HG02885 (cell line): ENCODE data around the gene ZNF738.
"Not testable (repeated sequence)": the region's sequence is repeated elsewhere in the genome, so short reads cannot be mapped to it uniquely, and the experiment has no call there.

Source experiments
- ATAC-seq: cut with Tn5 transposase; IDR thresholded peaks from one replicate; pipeline ENCODE4 v1.9.1; 2021; ENCODE audit warnings: mild to moderate bottlenecking; ENCODE audit not compliant: unreplicated experiment, poor library complexity

ZNF738 gene

DNA sequence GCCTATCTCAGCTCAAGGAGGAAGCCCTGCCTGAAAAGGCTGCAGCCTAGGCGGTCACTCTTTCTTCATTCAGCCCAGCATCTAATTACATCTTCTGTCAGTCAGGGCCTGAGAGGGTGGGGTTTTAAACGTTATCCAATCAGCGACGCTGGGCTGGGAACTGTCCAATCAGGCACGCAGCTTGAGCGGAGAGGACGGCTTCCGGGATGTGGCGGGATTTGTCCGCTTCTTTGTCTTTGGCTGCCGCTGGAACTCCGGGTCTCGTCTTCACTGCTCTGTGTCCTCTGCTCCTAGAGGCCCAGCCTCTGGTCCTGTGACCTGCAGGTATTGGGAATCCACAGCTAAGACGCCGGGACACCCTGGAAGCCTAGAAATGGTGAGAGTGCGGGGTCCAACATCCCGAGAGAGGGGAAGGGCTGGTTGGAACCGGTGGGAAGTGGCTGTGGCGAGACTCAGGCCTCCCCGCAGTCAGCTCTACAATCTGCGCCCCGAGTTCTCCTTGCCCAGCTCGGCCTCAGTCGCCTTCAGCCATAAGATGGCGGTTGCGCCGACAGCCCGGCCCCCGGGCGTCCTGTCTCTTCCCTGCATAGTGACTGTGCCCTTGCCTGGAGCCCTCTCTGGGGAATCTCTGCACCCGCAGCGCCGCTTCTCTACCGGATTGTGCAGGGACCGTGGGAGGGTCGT, at the start of gene ZNF738:
Gene ZNF738, plus strand, starts transcription at position 233 of the 684 bp plus-strand sequence. Its CDS starts 141 bp downstream, at position 374.
- peak; percentile 96 for ATAC-seq

- ATAC-seq, result not testable (repeated sequence)
Observed at GRCh38 chr19:21312807-21313206, 46.0 kb upstream of the ZNF738 start.

DNA sequence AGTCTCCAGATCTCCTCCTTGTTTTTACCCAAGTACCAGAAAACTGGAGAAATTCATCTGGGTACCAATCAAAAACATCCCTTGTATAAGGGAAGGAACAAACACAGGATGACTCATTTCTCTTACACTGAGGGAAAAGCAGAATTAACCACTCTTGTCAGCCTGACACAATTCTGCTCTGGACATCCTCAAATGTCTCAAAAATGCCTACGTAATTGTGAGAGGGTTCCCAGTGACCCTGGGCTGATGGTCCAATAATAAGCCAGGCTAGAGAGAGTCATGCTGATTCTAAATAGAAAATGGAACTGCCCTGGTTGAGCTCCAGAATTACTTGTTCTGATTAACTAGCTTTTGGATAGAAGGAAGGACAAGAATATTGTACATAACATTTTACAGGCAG, 44.1 kb upstream of the ZNF738 start:
- ATAC-seq, result no peak

GRCh38 chr19:21317821-21318220, 41.0 kb upstream of the ZNF738 start:
- ATAC-seq, result no peak

- no peak for ATAC-seq
Observed at GRCh38 chr19:21321134-21321533, 37.7 kb upstream of the ZNF738 start.

DNA sequence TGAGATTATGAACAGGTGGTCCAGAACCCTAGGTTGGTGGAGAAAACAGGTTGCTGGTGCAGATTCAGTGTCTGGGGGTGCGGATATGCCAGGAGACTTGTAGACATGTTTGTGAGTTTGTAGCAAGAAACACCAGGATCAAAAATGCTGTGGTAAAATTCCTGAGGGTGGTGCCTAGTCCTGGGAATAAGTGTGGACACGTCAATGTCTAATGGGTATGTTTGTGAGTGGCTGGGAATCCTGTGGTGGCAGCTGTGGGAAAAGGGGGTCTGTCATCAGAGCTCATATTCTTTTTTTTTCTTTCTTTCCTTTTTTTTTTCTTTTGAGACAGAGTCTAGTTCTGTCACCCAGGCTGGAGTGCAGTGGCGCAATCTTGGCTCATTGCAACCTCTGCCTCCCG, 36.8 kb upstream of the ZNF738 start:
- no peak for ATAC-seq

DNA sequence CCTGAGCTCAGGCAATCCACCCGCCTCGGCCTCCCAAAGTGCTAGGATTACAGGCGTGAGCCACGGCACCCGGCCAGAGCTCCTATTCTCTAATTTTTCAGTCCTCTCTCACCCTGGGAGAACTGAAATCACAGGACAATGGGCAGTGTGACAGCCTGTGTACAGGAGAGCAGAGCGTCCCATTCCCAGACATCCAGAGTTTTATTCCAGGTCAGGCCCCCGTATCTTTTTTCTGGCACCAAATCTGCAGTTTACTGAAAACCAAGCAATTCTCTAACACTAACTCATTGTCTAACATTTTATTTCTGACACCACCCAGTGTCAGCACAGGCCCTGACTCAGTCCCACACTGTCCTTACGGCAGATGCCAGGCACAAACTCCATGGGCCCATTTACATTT, 36.3 kb upstream of the ZNF738 start:
- no peak for ATAC-seq

- no peak for ATAC-seq
Observed at GRCh38 chr19:21323000-21323399, 35.8 kb upstream of the ZNF738 start.

DNA sequence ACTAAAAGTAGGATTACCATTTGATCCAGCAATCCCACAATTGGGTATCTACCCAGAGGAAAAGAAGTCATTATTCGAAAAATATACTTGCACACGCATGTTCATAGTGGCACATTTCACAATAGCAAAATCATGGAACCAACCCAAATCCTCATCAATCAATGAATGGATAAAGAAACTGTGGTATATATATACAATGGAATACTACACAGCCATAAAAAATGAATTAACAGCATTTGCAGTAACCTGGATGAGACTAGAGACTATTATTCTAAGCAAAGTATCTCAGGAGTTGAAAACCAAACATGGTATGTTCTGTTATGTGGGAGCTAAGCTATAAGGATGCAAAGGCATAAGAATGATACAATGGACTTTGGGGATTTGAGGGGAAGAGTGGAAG, 32.6 kb upstream of the ZNF738 start:
- no peak for ATAC-seq

DNA sequence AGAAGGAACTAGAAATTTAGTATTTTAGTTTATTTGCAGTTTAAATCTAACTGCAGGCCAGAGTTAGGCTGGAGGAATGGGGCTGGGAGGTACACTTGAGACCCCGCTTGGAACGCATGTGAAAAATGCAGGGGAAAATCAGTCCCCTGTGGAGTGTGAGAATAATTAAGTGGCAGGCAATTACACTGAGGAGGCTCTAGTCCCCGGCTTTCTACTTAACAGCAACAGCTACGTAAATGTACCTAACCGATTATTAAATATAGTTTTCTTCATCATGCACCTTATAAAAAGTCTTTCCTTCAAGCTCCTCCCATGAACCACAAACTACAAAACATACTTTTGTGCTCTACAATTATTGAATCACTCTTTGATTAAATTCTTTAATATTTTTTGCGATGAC, 30.4 kb upstream of the ZNF738 start:
- no peak for ATAC-seq

GRCh38 chr19:21328885-21329605, 29.8 kb upstream of the ZNF738 start, which contains the start of gene ZNF708:
Gene ZNF708 (minus strand): TSS chr19:21329410. CDS start chr19:21329212, 198 bp downstream.
- ATAC-seq, result peak; percentile 99

DNA sequence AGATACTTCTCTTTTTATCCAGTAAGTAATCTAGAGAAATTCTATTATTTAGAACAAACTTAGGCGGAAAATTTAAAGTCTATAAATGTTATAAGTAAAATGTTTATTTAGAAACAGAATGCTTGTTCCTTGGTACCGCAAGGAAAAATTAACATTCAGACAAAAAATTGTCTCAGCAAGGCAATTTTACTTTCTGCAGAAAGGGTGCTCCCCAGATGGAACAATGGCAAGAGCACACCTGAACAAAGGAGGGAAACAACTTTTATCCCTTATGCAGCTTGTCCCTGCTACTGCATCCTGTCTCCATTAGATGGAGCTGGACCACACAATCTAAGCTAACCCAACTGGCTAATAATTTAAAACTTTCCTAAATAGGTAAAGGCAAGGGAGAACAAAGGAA, 23.1 kb upstream of the ZNF738 start:
- no peak for ATAC-seq

GRCh38 chr19:21344841-21345240, 14.0 kb upstream of the ZNF738 start:
- ATAC-seq, result not testable (repeated sequence)

- ATAC-seq, result no peak
Observed at GRCh38 chr19:21352830-21353229, 6.0 kb upstream of the ZNF738 start.

DNA sequence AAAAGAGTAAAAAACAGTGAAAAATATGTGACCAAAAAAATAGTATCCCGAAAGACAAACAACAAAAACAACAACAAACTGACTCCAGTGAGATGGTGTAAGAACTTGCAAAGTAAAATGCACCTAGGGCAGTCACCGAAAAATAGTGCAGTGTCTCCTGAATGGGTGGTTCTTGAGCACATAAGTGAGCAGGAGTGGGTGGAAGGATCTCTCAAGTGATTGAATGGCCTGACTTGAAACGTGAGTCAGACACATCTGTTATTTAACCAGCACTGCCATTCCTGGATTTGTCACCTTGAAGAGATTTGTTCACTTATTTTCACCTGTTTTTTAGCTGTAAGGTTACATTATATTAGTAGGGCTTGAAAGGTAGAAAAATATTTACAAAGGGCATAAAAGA, 3.5 kb downstream of the ZNF738 start:
- no peak for ATAC-seq

DNA sequence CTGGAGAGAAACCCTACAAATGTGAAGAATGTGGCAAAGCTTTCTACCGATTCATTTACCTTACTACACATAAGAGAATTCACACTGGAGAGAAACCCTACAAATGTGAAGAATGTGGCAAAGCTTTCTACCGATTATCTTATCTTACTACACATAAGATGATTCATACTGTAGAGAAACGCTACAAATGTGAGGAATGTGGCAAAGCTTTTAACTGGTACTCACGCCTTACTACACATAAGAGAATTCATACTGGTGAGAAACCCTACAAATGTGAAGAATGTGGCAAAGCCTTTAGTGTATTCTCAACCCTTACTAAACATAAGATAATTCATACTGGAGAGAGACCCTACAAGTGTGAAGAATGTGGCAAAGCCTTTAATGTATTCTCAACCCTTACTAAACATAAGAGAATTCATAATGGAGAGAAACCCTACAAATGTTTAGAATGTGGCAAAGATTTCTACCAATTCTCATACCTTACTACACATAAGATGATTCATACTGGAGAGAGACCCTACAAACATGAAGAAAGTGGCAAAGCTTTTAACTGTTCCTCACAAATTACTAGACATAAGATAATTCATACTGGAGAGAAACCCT, 25.3 kb downstream of the ZNF738 start:
- ATAC-seq, result no peak

GRCh38 chr19:21396121-21396520, 37.3 kb downstream of the ZNF738 start:
- ATAC-seq, result no peak

GRCh38 chr19:21396893-21397572, 38.2 kb downstream of the ZNF738 start, which contains the start of gene ZNF493:
Gene ZNF493 (plus strand): TSS chr19:21397133. CDS start chr19:21397238, 105 bp downstream.
- ATAC-seq, result peak; percentile 100

DNA sequence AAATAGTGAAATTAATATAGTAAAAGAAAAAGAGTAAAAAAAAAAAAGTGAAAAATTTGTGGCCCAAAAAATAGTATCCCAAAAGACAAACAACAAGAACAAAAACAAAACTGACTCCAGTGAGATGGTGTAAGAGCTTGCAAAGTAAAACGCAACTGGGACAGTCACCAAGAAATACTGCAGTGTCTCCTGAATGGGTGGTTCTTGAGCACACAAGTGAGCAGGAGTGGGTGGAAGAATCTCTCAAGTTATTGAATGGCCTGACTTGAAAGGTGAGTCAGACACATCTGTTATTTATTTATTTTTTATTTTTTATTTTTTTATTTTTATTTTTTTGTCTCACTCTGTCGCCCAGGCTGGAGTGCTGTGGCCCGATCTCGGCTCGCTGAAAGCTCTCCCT, 40.1 kb downstream of the ZNF738 start:
- ATAC-seq, result no peak

DNA sequence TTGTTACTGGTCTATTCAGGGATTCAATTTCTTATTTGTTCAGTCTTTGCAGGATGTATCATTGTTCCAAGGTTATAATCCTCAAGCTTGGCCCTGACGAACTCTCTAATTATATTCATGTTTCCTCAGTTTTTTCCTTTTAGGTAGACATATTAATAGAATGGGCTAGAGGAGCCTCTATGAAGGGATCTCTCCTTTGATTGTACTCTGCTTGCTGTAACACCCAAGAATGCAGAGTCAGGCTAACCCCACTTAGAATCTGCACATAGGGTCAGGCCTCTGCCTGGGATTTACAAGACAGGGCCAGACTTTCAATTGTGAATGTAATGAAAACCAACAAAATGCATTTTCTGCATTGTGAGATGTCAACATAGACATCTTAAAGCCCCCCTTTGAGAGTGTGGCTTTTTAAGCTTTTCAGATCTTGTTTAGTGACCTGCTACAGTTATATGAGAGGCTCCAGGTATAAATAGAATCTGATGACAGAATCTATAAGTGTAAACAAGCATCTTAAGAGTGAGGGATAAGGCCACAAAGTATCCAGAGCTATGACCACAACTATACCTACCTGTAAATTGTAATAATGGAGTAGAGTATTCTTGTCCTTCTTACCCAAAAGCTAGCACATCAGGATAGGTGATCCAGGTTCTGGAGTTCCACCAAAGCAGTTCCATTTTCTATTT, 43.6 kb downstream of the ZNF738 start:
- ATAC-seq, result no peak
